Liver (tissue), 9 donors: Measurements from ENCODE around the gene RAB27B. TPM values are rescaled to one million over a fixed set of nuclear protein-coding genes. Genes with fewer than 3 reads are reported as not detected.

Source experiments
- DNase-seq: peaks from one replicate; pipeline ENCODE4 v3.0.0-alpha.2; 2017; ENCODE audit warnings: low spot score
- H3K27ac ChIP-seq, 2 donors: one replicate each; pipeline ENCODE4 v1.7.0; 2013; ENCODE audit warnings: inconsistent platforms in 2 of 2, low read length in 2 of 2, control low read depth in 1 of 2, low read depth in 1 of 2, mild to moderate bottlenecking in 1 of 2
- H3K27me3 ChIP-seq, 4 donors: one replicate each; pipeline versions ENCODE4 v1.6.1 to v1.7.0; 2013; ENCODE audit warnings: low read length in 3 of 4, inconsistent platforms in 1 of 4, mild to moderate bottlenecking in 1 of 4, moderate library complexity in 1 of 4; ENCODE audit not compliant: control insufficient read depth in 4 of 4, insufficient read depth in 4 of 4
- H3K36me3 ChIP-seq, 4 donors: one replicate each; pipeline versions ENCODE4 v1.6.1 to v1.7.0; 2013; ENCODE audit warnings: low read length in 3 of 4, mild to moderate bottlenecking in 3 of 4, low read depth in 1 of 4, moderate library complexity in 1 of 4; ENCODE audit not compliant: control insufficient read depth in 4 of 4, insufficient read depth in 3 of 4
- H3K4me1 ChIP-seq, 4 donors: one replicate each; pipeline versions ENCODE4 v1.6.1 to v1.7.0; 2013; ENCODE audit warnings: low read length in 3 of 4, mild to moderate bottlenecking in 3 of 4, moderate library complexity in 1 of 4; ENCODE audit not compliant: control insufficient read depth in 4 of 4, insufficient read depth in 4 of 4
- H3K4me3 ChIP-seq, 3 donors: one replicate each; pipeline versions ENCODE4 v1.6.1 to v1.7.0; 2013; ENCODE audit warnings: low read length in 3 of 3, control low read depth in 1 of 3, low read depth in 1 of 3, mild to moderate bottlenecking in 1 of 3
- H3K9ac ChIP-seq, 2 donors: one replicate each; pipeline ENCODE4 v1.7.0; 2013; ENCODE audit warnings: low read length in 2 of 2, mild to moderate bottlenecking in 2 of 2, moderate library complexity in 2 of 2, control low read depth in 1 of 2, low read depth in 1 of 2
- H3K9me3 ChIP-seq, 4 donors: one replicate each; pipeline versions ENCODE4 v1.6.1 to v1.7.0; 2013; ENCODE audit warnings: low read length in 3 of 4; ENCODE audit not compliant: control insufficient read depth in 4 of 4
- ATF3 ChIP-seq: IDR thresholded peaks from 2 replicates; pipeline ENCODE4 v1.6.1; 2016; ENCODE audit warnings: antibody characterized with exemption
- CTCF ChIP-seq: fragments of 150-350 bp; IDR thresholded peaks from 2 replicates; pipeline ENCODE4 v1.5.1; 2017; ENCODE audit warnings: improper control_type of control experiment, low read depth, low read length; ENCODE audit not compliant: missing input control
- EGR1 ChIP-seq, 2 donors: IDR thresholded peaks; 2 replicates each; pipeline ENCODE4 v1.6.1; 2016 to 2018; ENCODE audit warnings: antibody characterized with exemption in 2 of 2, low read depth in 2 of 2
- FOXA1 ChIP-seq: IDR thresholded peaks from 2 replicates; pipeline ENCODE4 v1.6.1; 2016; ENCODE audit warnings: antibody characterized with exemption
- FOXA2 ChIP-seq: IDR thresholded peaks from 2 replicates; pipeline ENCODE4 v1.6.1; 2016; ENCODE audit warnings: antibody characterized with exemption
- GABPA ChIP-seq, 2 donors: IDR thresholded peaks in 1 of 2; conservative IDR thresholded peaks in 1 of 2; 2 replicates each; pipeline ENCODE4 v1.6.1; 2016; ENCODE audit warnings: antibody characterized with exemption in 2 of 2, mild to moderate bottlenecking in 1 of 2, moderate library complexity in 1 of 2
- HNF4A ChIP-seq, 2 donors: conservative IDR thresholded peaks; 2 replicates each; pipeline ENCODE4 v1.6.1; 2016; ENCODE audit warnings: antibody characterized with exemption in 2 of 2, mild to moderate bottlenecking in 2 of 2
- HNF4G ChIP-seq: IDR thresholded peaks from 2 replicates; pipeline ENCODE4 v1.6.1; 2016; ENCODE audit warnings: antibody characterized with exemption
- JUND ChIP-seq, 2 donors: IDR thresholded peaks; 2 replicates each; pipeline ENCODE4 v1.6.1; 2016; ENCODE audit warnings: antibody characterized with exemption in 2 of 2
- MAX ChIP-seq: IDR thresholded peaks from 2 replicates; pipeline ENCODE4 v1.6.1; 2016; ENCODE audit warnings: antibody characterized with exemption
- NR2F2 ChIP-seq: IDR thresholded peaks from 2 replicates; pipeline ENCODE4 v1.6.1; 2016; ENCODE audit warnings: antibody characterized with exemption
- RAD21 ChIP-seq, 2 donors: IDR thresholded peaks; 2 replicates each; pipeline ENCODE4 v1.6.1; 2016; ENCODE audit warnings: antibody characterized with exemption in 2 of 2, mild to moderate bottlenecking in 2 of 2
- REST ChIP-seq: IDR thresholded peaks from 2 replicates; pipeline ENCODE4 v1.6.1; 2016; ENCODE audit warnings: antibody characterized with exemption, mild to moderate bottlenecking
- RXRA ChIP-seq, 2 donors: IDR thresholded peaks; 2 replicates each; pipeline ENCODE4 v1.6.1; 2017 to 2018; ENCODE audit warnings: antibody characterized with exemption in 2 of 2, mild to moderate bottlenecking in 1 of 2
- SP1 ChIP-seq: IDR thresholded peaks from 2 replicates; pipeline ENCODE4 v1.6.1; 2018; ENCODE audit warnings: antibody characterized with exemption, mild to moderate bottlenecking
- TAF1 ChIP-seq: conservative IDR thresholded peaks from 2 replicates; pipeline ENCODE4 v1.6.1; 2016; ENCODE audit warnings: antibody characterized with exemption, mild to moderate bottlenecking
- YY1 ChIP-seq: IDR thresholded peaks from 2 replicates; pipeline ENCODE4 v1.6.1; 2016; ENCODE audit warnings: antibody characterized with exemption, mild to moderate bottlenecking
- ZBTB33 ChIP-seq: IDR thresholded peaks from 2 replicates; pipeline ENCODE4 v1.6.1; 2016; ENCODE audit warnings: antibody characterized with exemption
- WGBS: extraction: QIAGEN DNeasy Blood & Tissue Kit; methylation state at CpG from one replicate; pipeline ENCODE4 v1.1.7; 2013; 5-methylcytosine and 5-hydroxymethylcytosine counted together
- polyA plus RNA-seq, 2 donors: library from polyadenylated mRNA; stranded (reverse) in 1 of 2; unstranded in 1 of 2; fragments of 200-250 nt in 1 of 2; fragments of >200 nt in 1 of 2; fragmentation: Nextera tagmentation in 1 of 2; extraction: Ambion mirVana in 1 of 2; gene quantifications; one replicate each; pipeline versions ENCODE4 v1.2.1 to v1.2.3, GENCODE V29; 2013 to 2015
- total RNA-seq, 2 donors: library from RNA; depleted of rRNA; stranded (reverse); fragments of >200 nt; gene quantifications; one replicate each; pipeline ENCODE4 v1.2.3, GENCODE V29; 2014
- donor health status: healthy.
- donor health status: healthy.
- donor health status: healthy.
- donor health status: healthy.
- donor health status: healthy.

RAB27B gene
- total and polyA plus RNA-seq, 4 donors = 0.13 to 4.5 (median 0.24) TPM

- TF ChIP-seq CTCF = no peak
- no peak for TF ChIP-seq NR2F2
- no peak for TF ChIP-seq SP1
Measured at GRCh38 chr18:54860941-54861340, 32.7 kb downstream of the RAB27B start (continued).

GRCh38 chr18:54867131-54867530, 38.9 kb downstream of the RAB27B start:
- Histone ChIP-seq H3K4me1 (peaks cover 0 to 1% (median 0%) of the 10 kb centered on the region in 4 donors), H3K4me3 (no peak overlapping the region), H3K9me3 (no peaks in the 10 kb centered on the region), H3K27ac (no peak overlapping the region), H3K9ac (no peak overlapping the region), H3K27me3 (no peaks in the 10 kb centered on the region), H3K36me3 (no peaks in the 10 kb centered on the region)
- WGBS = 93% methylated on average over 5 of the region's 5 CpGs
- DNase-seq = no peak
- TF ChIP-seq GABPA (IDR thresholded peaks at IDR 0.05 in 1 of 2, conservative IDR thresholded peaks at IDR 0.05 in 1 of 2) (no peak), ZBTB33 (no peak), RAD21 (IDR thresholded peaks at IDR 0.05) (no peak), EGR1 (IDR thresholded peaks at IDR 0.05; ENCODE audit: low read depth in 2 of 2) (no peak), HNF4G (no peak), FOXA2 (no peak), RXRA (IDR thresholded peaks at IDR 0.05) (no peak), HNF4A (conservative IDR thresholded peaks at IDR 0.05) (no peak), CTCF (no peak), TAF1 (no peak), ATF3 (no peak), REST (no peak), MAX (no peak), FOXA1 (no peak), SP1 (no peak), YY1 (no peak), JUND (IDR thresholded peaks at IDR 0.05) (no peak), NR2F2 (no peak)
